Sigmoid colon (tissue), 7 donors: ENCODE results near the gene PKLR. TPM values are rescaled to one million over a fixed set of nuclear protein-coding genes. Genes with fewer than 3 reads are reported as not detected.

Experiments
- DNase-seq: peaks from one replicate; pipeline ENCODE4 v3.0.0-alpha.2; 2019
- H3K27ac ChIP-seq, 4 donors: fragments of 200-600 bp; sonication (generic); one replicate each; pipeline ENCODE4 v1.5.1; 2016 to 2019; ENCODE audit warnings: mild to moderate bottlenecking in 1 of 4
- H3K27me3 ChIP-seq, 3 donors: fragments of 200-600 bp; sonication (generic); one replicate each; pipeline ENCODE4 v1.5.1; 2019; ENCODE audit warnings: mild to moderate bottlenecking in 1 of 3
- H3K36me3 ChIP-seq, 4 donors: fragments of 200-600 bp; sonication (generic); one replicate each; pipeline ENCODE4 v1.5.1; 2016 to 2019
- H3K4me1 ChIP-seq, 4 donors: fragments of 200-600 bp; sonication (generic); one replicate each; pipeline ENCODE4 v1.5.1; 2017 to 2019
- H3K4me3 ChIP-seq, 4 donors: fragments of 200-600 bp; sonication (generic); one replicate each; pipeline ENCODE4 v1.5.1; 2017 to 2019; ENCODE audit warnings: mild to moderate bottlenecking in 2 of 4, moderate library complexity in 1 of 4
- H3K9me3 ChIP-seq, 4 donors: fragments of 200-600 bp in 3 of 4; sonication (generic) in 3 of 4; one replicate each; pipeline versions ENCODE4 v1.5.1 to v1.6.1; 2013 to 2019
- CTCF ChIP-seq, 4 experiments: fragments of 450-650 bp in 3 of 4; fragments of 200-600 bp in 1 of 4; IDR thresholded peaks; one replicate each; pipeline ENCODE4 v1.5.1; 2016 to 2019; ENCODE audit warnings: antibody characterized with exemption in 4 of 4, mild to moderate bottlenecking in 3 of 4, moderate library complexity in 2 of 4
- EP300 ChIP-seq, 4 donors: sonication (generic); formaldehyde crosslinking; IDR thresholded peaks; one replicate each; pipeline ENCODE4 v1.6.1; 2017; ENCODE audit warnings: antibody characterized with exemption in 4 of 4
- POLR2A ChIP-seq, 2 donors: fragments of 450-650 bp; IDR thresholded peaks; one replicate each; pipeline ENCODE4 v1.6.1; 2016; ENCODE audit warnings: antibody characterized with exemption in 2 of 2, mild to moderate bottlenecking in 2 of 2, moderate library complexity in 2 of 2
- POLR2AphosphoS5 ChIP-seq, 4 donors: sonication (generic); formaldehyde crosslinking; IDR thresholded peaks; one replicate each; pipeline ENCODE4 v1.6.1; 2017; ENCODE audit warnings: antibody characterized with exemption in 4 of 4
- WGBS, 2 donors: extraction: QIAGEN DNeasy Blood & Tissue Kit; methylation state at CpG; one replicate each; pipeline ENCODE4 v1.1.7; 2013; 5-methylcytosine and 5-hydroxymethylcytosine counted together
- intact Hi-C: fragments of 100-400 bp; cut with DNase I; formaldehyde crosslinking; loops from one replicate; pipeline ENCODE4 v1.15.1; 2023
- polyA plus RNA-seq, 3 donors: library from polyadenylated mRNA; stranded (reverse); fragments of 200-250 nt; gene quantifications; one replicate each; pipeline ENCODE4 v1.2.3, GENCODE V29; 2013
- total RNA-seq, 4 donors: library from RNA; depleted of rRNA; stranded (reverse); fragments of >200 nt; gene quantifications; one replicate each; pipeline ENCODE4 v1.1.0, GENCODE V29; 2016
- donor health status: healthy with polysubstance abuse.
- donor health status: Bipolar disorder and iron deficiency.
- donor health status: healthy.

Gene PKLR
- total and polyA plus RNA-seq, 7 donors, result under 0.01 to 0.69 (median 0.38) TPM; not detected in 4

- WGBS, 2 donors, result 94 to 96% methylated on average over 2 of the region's 2 CpGs
- intact Hi-C loops, result no loop called here
- H3K36me3 ChIP-seq, result no peaks in the 10 kb centered on the region
- no peak overlapping the region for H3K27ac ChIP-seq
- H3K4me3 ChIP-seq, result no peak overlapping the region
- H3K9me3 ChIP-seq, result no peaks in the 10 kb centered on the region
- DNase-seq, result no peak
- TF ChIP-seq EP300 (IDR thresholded peaks at IDR 0.05) (no peak), POLR2A (IDR thresholded peaks at IDR 0.05) (no peak), CTCF (IDR thresholded peaks at IDR 0.05) (no peak), POLR2AphosphoS5 (IDR thresholded peaks at IDR 0.05) (no peak)
- H3K27me3 ChIP-seq, result no peaks in the 10 kb centered on the region
- H3K4me1 ChIP-seq, result no peaks in the 10 kb centered on the region
Measured at GRCh38 chr1:155286544-155286943, 14.7 kb downstream of the PKLR start.

GRCh38 chr1:155285631-155286044, 15.6 kb downstream of the PKLR start:
- WGBS, 2 donors, result 94 to 95% methylated on average over 18 of the region's 18 CpGs
- intact Hi-C loops, result no loop called here
- H3K4me1 ChIP-seq, result no peaks in the 10 kb centered on the region
- no peak for TF ChIP-seq POLR2AphosphoS5 (IDR thresholded peaks at IDR 0.05)
- no peak for TF ChIP-seq EP300 (IDR thresholded peaks at IDR 0.05)
- TF ChIP-seq CTCF (IDR thresholded peaks at IDR 0.05), result no peak
- no peak for TF ChIP-seq POLR2A (IDR thresholded peaks at IDR 0.05)
- H3K27me3 ChIP-seq, result no peaks in the 10 kb centered on the region
- no peak overlapping the region for H3K27ac ChIP-seq
- DNase-seq, result no peak
- H3K4me3 ChIP-seq, result no peak overlapping the region
- H3K9me3 ChIP-seq, result no peaks in the 10 kb centered on the region
- H3K36me3 ChIP-seq, result no peaks in the 10 kb centered on the region

GRCh38 chr1:155285063-155285462, 16.2 kb downstream of the PKLR start:
- H3K9me3 ChIP-seq, result no peaks in the 10 kb centered on the region
- H3K27me3 ChIP-seq, result no peaks in the 10 kb centered on the region
- intact Hi-C loops, result no loop called here
- TF ChIP-seq POLR2A (IDR thresholded peaks at IDR 0.05), result no peak
- no peak for TF ChIP-seq EP300 (IDR thresholded peaks at IDR 0.05)
- TF ChIP-seq CTCF (IDR thresholded peaks at IDR 0.05), result no peak
- no peak for TF ChIP-seq POLR2AphosphoS5 (IDR thresholded peaks at IDR 0.05)
- no peak overlapping the region for H3K27ac ChIP-seq
- 95 to 96% methylated on average over 14 of the region's 14 CpGs for WGBS, 2 donors
- no peak overlapping the region for H3K4me3 ChIP-seq
- no peak for DNase-seq
- H3K4me1 ChIP-seq, result no peaks in the 10 kb centered on the region
- no peaks in the 10 kb centered on the region for H3K36me3 ChIP-seq

- WGBS, 2 donors, result 95% methylated on average over 12 of the region's 12 CpGs
- Histone ChIP-seq H3K9me3 (no peaks in the 10 kb centered on the region), H3K4me1 (no peaks in the 10 kb centered on the region), H3K27me3 (no peaks in the 10 kb centered on the region), H3K27ac (no peak overlapping the region), H3K4me3 (no peak overlapping the region), H3K36me3 (no peaks in the 10 kb centered on the region)
- TF ChIP-seq EP300 (IDR thresholded peaks at IDR 0.05) (no peak), POLR2A (IDR thresholded peaks at IDR 0.05) (no peak), CTCF (IDR thresholded peaks at IDR 0.05) (no peak), POLR2AphosphoS5 (IDR thresholded peaks at IDR 0.05) (no peak)
- DNase-seq, result no peak
- intact Hi-C loops, result no loop called here
Measured at GRCh38 chr1:155284476-155284875, 16.8 kb downstream of the PKLR start.

GRCh38 chr1:155282488-155283091, 18.6 kb downstream of the PKLR start:
- WGBS, 2 donors, result 96 to 97% methylated on average over 29 of the region's 29 CpGs
- Histone ChIP-seq H3K4me1 (peaks cover 0 to 13% (median 10%) of the 10 kb centered on the region in 4 donors), H3K4me3 (no peak overlapping the region), H3K9me3 (no peaks in the 10 kb centered on the region), H3K36me3 (no peaks in the 10 kb centered on the region), H3K27me3 (no peaks in the 10 kb centered on the region), H3K27ac (no peak overlapping the region)
- DNase-seq, result no peak
- intact Hi-C loops, result no loop called here
- TF ChIP-seq EP300 (IDR thresholded peaks at IDR 0.05) (no peak), POLR2AphosphoS5 (IDR thresholded peaks at IDR 0.05) (no peak), POLR2A (IDR thresholded peaks at IDR 0.05) (no peak), CTCF (IDR thresholded peaks at IDR 0.05) (no peak)
